OCI-LY1 (cell line): Measurements from ENCODE around the gene MAST3.

ENCODE experiments used
- CTCF ChIP-seq: fragments of 200-600 bp; sonication (generic), shearing (Covaris generic); IDR thresholded peaks from 2 replicates; pipeline ENCODE4 v1.5.1; 2017; ENCODE audit warnings: mild to moderate bottlenecking, antibody characterized with exemption, low read length, moderate library complexity, mixed read lengths
- EZH2 ChIP-seq: fragments of 200-600 bp; sonication (generic), shearing (Covaris generic); IDR thresholded peaks from 2 replicates; pipeline ENCODE4 v1.8.0; 2017; ENCODE audit warnings: borderline replicate concordance, mixed run types, mild to moderate bottlenecking, antibody characterized with exemption, low read length, moderate library complexity, mixed read lengths

DNA sequence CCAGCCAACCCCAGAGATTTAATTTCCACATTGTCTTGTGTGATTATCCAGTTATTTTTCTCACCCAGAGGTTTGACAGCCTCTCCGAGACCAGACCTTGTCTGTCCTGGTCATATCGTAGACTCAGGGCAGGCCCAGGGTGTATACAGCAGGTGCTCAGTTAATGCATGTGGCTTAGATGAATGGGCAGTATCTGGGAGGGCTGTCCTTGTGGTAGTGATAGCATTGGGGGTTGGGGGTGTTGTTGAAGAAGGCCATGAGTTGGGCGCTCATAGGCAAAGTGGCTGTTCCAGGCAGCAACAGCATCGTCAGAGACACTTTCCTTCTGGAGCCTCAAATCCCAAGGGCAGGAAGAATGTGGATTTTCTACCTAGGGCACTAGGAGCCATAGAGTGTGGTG is 16.9 kb downstream of the MAST3 start:
- TF ChIP-seq CTCF (no peak), EZH2 (no peak)
